Measurements from ENCODE around the gene APEX1.
A peak's percentile ranks its signal among the peaks of the same experiment; 100 is the strongest.

The APEX1 gene

DNA sequence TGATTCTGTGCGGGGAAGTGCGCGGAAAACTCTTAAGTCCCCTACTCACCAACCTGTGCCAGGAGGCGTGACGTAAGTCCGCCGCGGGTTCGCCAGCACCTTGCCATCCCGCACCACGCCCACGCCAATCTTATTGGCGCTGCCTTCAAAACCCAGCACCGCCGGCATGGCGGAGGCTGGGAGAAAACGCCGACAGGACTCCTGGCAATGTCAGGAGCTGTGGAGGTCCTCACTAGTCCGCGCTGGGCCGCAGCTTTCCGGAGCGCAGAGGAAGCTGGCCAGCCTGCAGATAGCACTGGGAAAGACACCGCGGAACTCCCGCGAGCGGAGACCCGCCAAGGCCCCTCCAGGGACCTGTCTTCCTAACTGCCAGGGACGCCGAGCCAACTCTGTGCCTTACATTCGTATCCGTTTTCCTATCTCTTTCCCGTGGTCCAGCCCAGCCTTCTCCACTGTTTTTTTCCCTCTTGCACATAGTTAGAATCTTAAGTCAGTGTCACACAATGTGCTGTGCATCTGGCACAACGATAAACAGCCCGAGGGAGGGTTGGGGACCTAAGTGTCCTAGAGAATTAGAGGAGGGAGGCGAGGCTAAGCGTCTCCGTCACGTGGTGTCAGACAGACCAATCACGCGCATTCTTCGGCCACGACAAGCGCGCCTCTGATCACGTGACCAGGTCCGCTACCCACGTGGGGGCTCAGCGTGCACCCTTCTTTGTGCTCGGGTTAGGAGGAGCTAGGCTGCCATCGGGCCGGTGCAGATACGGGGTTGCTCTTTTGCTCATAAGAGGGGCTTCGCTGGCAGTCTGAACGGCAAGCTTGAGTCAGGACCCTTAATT lies at the start of gene APEX1, which contains the start of gene OSGEP:
TSS of gene APEX1 (plus strand) at position 711 of the 839 bp plus-strand sequence. CDS start 420 bp downstream, outside the sequence.
TSS of gene OSGEP (minus strand) at position 297 of the 839 bp plus-strand sequence. CDS start at position 168, 129 bp downstream.
- no peaks in the 10 kb centered on the region for H3K9me3 ChIP-seq (ENCODE audit: insufficient read depth, low read length)
- peaks cover 59% of the 10 kb centered on the region for H3K36me3 ChIP-seq (replicated peaks; ENCODE audit: low read depth, low read length)
- peak within 1 kb of the TSS; percentile 95 for H3K4me2 ChIP-seq (ENCODE audit: low read length)
- peak within 1 kb of the TSS; percentile 90 for H2AFZ ChIP-seq (ENCODE audit: low read depth, low read length)
- TF ChIP-seq, protein P1, sequence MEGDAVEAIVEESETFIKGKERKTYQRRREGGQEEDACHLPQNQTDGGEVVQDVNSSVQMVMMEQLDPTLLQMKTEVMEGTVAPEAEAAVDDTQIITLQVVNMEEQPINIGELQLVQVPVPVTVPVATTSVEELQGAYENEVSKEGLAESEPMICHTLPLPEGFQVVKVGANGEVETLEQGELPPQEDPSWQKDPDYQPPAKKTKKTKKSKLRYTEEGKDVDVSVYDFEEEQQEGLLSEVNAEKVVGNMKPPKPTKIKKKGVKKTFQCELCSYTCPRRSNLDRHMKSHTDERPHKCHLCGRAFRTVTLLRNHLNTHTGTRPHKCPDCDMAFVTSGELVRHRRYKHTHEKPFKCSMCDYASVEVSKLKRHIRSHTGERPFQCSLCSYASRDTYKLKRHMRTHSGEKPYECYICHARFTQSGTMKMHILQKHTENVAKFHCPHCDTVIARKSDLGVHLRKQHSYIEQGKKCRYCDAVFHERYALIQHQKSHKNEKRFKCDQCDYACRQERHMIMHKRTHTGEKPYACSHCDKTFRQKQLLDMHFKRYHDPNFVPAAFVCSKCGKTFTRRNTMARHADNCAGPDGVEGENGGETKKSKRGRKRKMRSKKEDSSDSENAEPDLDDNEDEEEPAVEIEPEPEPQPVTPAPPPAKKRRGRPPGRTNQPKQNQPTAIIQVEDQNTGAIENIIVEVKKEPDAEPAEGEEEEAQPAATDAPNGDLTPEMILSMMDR (IDR thresholded peaks at IDR 0.05; ENCODE audit: low read depth, low read length) = no peak
- no peak for TF ChIP-seq EZH2phosphoT487 (IDR thresholded peaks at IDR 0.05; ENCODE audit: low read depth)
- no peaks in the 10 kb centered on the region for H4K20me1 ChIP-seq (ENCODE audit: insufficient read depth, low read length)
- peak within 1 kb of the TSS; percentile 94 for H3K9ac ChIP-seq (ENCODE audit: low read length)
- H3K27ac ChIP-seq (ENCODE audit: low read length) = peak within 1 kb of the TSS; percentile 88
- H3K27me3 ChIP-seq (ENCODE audit: low read depth, low read length) = no peaks in the 10 kb centered on the region
- peaks cover 70% of the 10 kb centered on the region for H3K79me2 ChIP-seq (ENCODE audit: low read length)
- H3K4me1 ChIP-seq (ENCODE audit: low read length) = peaks cover 30% of the 10 kb centered on the region
- H3K4me3 ChIP-seq (ENCODE audit: low read length) = peak within 1 kb of the TSS; percentile 93

DNA sequence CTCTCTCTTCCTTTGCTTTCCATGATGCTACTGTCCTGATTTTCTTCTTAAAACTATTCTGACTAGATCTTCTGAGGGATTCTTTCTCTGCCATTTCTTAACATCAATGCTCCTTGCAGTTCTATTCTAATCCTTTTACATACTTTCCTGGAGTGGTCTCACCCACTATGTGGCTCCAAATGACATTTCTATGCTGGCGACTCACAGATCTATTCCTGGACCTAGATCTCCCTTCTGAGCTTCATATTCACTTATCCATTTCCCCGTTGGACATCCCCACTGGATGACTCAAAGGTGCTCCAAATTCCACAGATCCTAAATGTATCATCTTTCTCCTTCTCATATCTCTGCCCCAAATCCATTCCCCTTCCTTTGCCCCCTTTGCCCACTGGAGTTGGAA lies 45.8 kb upstream of the APEX1 start:
- H3K4me2 ChIP-seq (ENCODE audit: low read length) = no peak overlapping the region
- H3K9me3 ChIP-seq (ENCODE audit: insufficient read depth, low read length) = no peaks in the 10 kb centered on the region
- no peak overlapping the region for H3K27ac ChIP-seq (ENCODE audit: low read length)

DNA sequence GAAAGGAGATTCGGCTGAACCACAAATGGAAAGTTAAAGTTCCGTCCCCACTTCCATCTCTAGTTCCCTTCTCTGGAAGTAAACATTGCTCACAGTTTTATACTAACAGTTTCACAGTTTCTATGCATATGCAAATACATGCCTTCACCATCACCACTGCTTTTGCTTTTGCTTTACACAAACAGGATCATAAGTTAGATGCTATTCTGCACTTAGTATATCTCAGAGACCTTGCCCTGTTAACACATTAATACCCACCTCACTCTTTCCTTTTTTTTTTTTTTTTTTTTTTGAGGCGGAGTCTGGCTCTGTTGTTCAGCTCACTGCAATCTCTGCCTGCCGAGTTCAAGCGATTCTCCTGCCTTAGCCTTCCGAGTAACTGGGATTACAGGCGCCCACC lies 42.6 kb upstream of the APEX1 start:
- TF ChIP-seq EZH2phosphoT487 (IDR thresholded peaks at IDR 0.05; ENCODE audit: low read depth) = no peak
- TF ChIP-seq, protein P1 (IDR thresholded peaks at IDR 0.05; ENCODE audit: low read depth, low read length) = no peak
- Histone ChIP-seq H3K4me2 (ENCODE audit: low read length) (peak overlapping the region; percentile 88), H3K27ac (ENCODE audit: low read length) (peak overlapping the region; percentile 79), H3K9me3 (ENCODE audit: insufficient read depth, low read length) (no peaks in the 10 kb centered on the region), H3K27me3 (ENCODE audit: low read depth, low read length) (no peaks in the 10 kb centered on the region), H2AFZ (ENCODE audit: low read depth, low read length) (no peak overlapping the region), H3K79me2 (ENCODE audit: low read length) (peaks cover 44% of the 10 kb centered on the region), H3K36me3 (replicated peaks; ENCODE audit: low read depth, low read length) (peaks cover 12% of the 10 kb centered on the region), H3K9ac (ENCODE audit: low read length) (peak overlapping the region; percentile 90), H3K4me3 (ENCODE audit: low read length) (peak overlapping the region; percentile 80), H3K4me1 (ENCODE audit: low read length) (peaks cover 26% of the 10 kb centered on the region), H4K20me1 (ENCODE audit: insufficient read depth, low read length) (peaks cover 7% of the 10 kb centered on the region)

More for the DNA sequence above, 45.8 kb upstream of the APEX1 start:
- H3K9ac ChIP-seq (ENCODE audit: low read length) = no peak overlapping the region
- peaks cover 11% of the 10 kb centered on the region for H4K20me1 ChIP-seq (ENCODE audit: insufficient read depth, low read length)
- H3K27me3 ChIP-seq (ENCODE audit: low read depth, low read length) = no peaks in the 10 kb centered on the region
- peaks cover 64% of the 10 kb centered on the region for H3K79me2 ChIP-seq (ENCODE audit: low read length)
- H3K36me3 ChIP-seq (replicated peaks; ENCODE audit: low read depth, low read length) = peaks cover 38% of the 10 kb centered on the region
- TF ChIP-seq, protein P1 (IDR thresholded peaks at IDR 0.05; ENCODE audit: low read depth, low read length) = no peak
- no peak for TF ChIP-seq EZH2phosphoT487 (IDR thresholded peaks at IDR 0.05; ENCODE audit: low read depth)
- H2AFZ ChIP-seq (ENCODE audit: low read depth, low read length) = no peak overlapping the region
- H3K4me3 ChIP-seq (ENCODE audit: low read length) = no peak overlapping the region
- H3K4me1 ChIP-seq (ENCODE audit: low read length) = peaks cover 13% of the 10 kb centered on the region
